Measurements from ENCODE around the gene LYST. TPM values are rescaled to one million over a fixed set of nuclear protein-coding genes. Genes with fewer than 3 reads are reported as not detected.

LYST gene, protein sequence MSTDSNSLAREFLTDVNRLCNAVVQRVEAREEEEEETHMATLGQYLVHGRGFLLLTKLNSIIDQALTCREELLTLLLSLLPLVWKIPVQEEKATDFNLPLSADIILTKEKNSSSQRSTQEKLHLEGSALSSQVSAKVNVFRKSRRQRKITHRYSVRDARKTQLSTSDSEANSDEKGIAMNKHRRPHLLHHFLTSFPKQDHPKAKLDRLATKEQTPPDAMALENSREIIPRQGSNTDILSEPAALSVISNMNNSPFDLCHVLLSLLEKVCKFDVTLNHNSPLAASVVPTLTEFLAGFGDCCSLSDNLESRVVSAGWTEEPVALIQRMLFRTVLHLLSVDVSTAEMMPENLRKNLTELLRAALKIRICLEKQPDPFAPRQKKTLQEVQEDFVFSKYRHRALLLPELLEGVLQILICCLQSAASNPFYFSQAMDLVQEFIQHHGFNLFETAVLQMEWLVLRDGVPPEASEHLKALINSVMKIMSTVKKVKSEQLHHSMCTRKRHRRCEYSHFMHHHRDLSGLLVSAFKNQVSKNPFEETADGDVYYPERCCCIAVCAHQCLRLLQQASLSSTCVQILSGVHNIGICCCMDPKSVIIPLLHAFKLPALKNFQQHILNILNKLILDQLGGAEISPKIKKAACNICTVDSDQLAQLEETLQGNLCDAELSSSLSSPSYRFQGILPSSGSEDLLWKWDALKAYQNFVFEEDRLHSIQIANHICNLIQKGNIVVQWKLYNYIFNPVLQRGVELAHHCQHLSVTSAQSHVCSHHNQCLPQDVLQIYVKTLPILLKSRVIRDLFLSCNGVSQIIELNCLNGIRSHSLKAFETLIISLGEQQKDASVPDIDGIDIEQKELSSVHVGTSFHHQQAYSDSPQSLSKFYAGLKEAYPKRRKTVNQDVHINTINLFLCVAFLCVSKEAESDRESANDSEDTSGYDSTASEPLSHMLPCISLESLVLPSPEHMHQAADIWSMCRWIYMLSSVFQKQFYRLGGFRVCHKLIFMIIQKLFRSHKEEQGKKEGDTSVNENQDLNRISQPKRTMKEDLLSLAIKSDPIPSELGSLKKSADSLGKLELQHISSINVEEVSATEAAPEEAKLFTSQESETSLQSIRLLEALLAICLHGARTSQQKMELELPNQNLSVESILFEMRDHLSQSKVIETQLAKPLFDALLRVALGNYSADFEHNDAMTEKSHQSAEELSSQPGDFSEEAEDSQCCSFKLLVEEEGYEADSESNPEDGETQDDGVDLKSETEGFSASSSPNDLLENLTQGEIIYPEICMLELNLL (N-terminal part only)
- 3.9 to 4.4 TPM (median 4.1 TPM) in 5 replicates for total RNA-seq (2022; extraction: Qiagen RNA extraction)

DNA sequence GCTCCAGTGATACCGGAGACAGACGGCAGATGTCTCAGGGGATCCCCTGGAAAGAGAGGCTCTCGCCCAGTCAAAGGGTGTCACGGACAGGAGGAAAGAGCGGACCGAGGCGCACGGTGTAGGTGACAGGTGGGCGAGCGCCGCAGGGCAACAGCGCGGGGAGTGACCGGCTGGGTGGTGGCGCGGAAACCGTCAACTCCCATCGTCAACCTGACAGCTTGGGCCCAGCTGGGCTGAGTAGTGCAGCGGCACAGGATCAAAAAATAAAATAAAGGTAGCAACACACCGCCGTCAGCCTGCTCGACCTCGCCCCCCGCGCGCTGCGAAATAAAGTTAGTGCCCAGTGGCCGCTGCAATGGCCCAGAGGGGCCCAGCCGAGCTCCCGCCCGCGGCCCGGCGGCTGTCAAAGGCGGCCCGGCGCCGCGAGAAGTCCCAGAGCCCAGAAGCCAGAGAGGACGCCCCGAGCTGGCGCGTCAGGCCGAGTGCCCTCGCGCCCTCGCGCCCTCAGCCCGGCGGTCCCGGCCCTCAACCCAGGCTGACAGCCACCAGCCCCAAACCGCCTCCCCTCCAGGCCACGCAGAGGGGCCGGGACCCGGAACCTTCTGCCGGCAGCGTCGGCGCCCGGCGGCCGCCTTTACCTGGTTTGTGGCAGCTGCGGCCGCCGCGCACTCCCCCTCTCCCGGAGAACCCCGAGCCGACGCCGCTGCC is at the start of gene LYST:
TSS of gene LYST (minus strand) at position 702 of the 708 bp plus-strand sequence. CDS start 36,489 bp downstream, outside the sequence.

DNA sequence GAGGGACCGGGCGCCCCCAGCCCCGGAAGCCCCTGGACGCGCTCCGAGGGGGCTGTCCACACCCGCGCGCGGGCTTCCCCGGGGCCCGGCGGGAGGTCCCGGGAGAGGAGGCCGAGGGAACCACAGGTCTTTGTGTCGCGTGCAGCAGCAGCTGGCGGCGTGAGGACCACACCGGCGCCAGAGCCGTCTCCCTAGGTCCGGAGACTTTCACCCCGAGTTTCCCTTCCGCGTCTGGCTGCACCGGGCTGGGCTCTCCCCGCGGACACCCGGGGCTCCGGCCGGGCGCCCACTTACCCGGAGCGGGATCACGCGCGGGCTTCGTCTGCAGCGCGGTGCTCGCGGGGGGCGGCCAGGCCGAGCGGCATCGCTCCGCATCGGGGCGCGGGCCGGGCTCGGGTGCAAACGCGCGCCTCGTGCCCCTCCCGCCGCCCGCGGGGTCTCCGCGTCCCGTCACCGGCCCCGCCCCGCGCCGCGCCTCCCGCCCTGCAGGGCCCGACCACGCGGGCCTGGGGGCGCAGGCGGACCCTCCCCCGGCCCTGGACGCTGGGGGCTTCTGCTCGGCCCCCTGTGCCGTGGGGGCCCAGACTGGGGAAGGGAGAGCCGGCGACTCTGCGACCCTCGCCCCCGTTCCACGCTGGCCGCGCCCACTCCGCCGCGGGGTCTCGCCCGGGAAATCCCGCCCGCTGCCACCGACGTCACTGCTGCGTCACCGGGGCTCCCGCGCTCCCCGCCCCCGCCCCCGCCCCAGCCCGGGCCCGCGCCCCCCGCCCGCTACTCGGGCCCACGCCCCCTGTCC is 217.1 kb downstream of the LYST start, which contains the start of gene GNG4:
TSS of gene GNG4 (minus strand) at position 417 of the 796 bp plus-strand sequence. CDS start 65,946 bp downstream, outside the sequence.

Other genes with a start within 250 kb of the LYST start
- 9.9 to 15.7 TPM (median 13.7 TPM) in 5 replicates for gene GNG4, start 217.1 kb downstream of the LYST start, total RNA-seq (2022; extraction: Qiagen RNA extraction)
- gene NID1, start 198.2 kb upstream of the LYST start, total RNA-seq (2022; extraction: Qiagen RNA extraction) = 5.3 to 9.8 TPM (median 7.4 TPM) in 5 replicates